Ovary (tissue), 3 donors: Measurements from ENCODE around the gene TCEANC2.

ENCODE experiments used
- POLR2A ChIP-seq: fragments of 450-650 bp; IDR thresholded peaks from one replicate; pipeline ENCODE4 v1.6.1; 2017; ENCODE audit warnings: antibody characterized with exemption, mild to moderate bottlenecking, moderate library complexity
- TF ChIP-seq, protein P1 (sequence below), 3 donors: fragments of 450-650 bp in 2 of 3; fragments of 200-600 bp in 1 of 3; IDR thresholded peaks; one replicate each; pipeline versions ENCODE4 v1.5.1 to v1.8.0; 2016 to 2022; ENCODE audit warnings: antibody characterized with exemption in 3 of 3, mild to moderate bottlenecking in 1 of 3
- donor health status: DM: no; HTN: no; CAD: no.

GRCh38 chr1:54134295-54134694 lies 80.9 kb downstream of the TCEANC2 start:
- TF ChIP-seq, protein P1, sequence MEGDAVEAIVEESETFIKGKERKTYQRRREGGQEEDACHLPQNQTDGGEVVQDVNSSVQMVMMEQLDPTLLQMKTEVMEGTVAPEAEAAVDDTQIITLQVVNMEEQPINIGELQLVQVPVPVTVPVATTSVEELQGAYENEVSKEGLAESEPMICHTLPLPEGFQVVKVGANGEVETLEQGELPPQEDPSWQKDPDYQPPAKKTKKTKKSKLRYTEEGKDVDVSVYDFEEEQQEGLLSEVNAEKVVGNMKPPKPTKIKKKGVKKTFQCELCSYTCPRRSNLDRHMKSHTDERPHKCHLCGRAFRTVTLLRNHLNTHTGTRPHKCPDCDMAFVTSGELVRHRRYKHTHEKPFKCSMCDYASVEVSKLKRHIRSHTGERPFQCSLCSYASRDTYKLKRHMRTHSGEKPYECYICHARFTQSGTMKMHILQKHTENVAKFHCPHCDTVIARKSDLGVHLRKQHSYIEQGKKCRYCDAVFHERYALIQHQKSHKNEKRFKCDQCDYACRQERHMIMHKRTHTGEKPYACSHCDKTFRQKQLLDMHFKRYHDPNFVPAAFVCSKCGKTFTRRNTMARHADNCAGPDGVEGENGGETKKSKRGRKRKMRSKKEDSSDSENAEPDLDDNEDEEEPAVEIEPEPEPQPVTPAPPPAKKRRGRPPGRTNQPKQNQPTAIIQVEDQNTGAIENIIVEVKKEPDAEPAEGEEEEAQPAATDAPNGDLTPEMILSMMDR (IDR thresholded peaks at IDR 0.05): no peak
- no peak for TF ChIP-seq POLR2A
